OCI-LY3 (cell line): ENCODE data around the gene FAM237A.

Experiments
- H2AFZ ChIP-seq: fragments of 200-600, 300-600 bp; shearing (Covaris generic); 2 replicates; pipeline ENCODE4 v1.6.0; 2014; ENCODE audit warnings: antibody characterized with exemption, low read depth, low read length
- H3K27ac ChIP-seq: fragments of 200-600, 300-600 bp; sonication (generic); 2 replicates; pipeline ENCODE4 v1.5.1; 2014; ENCODE audit warnings: mild to moderate bottlenecking, low read length, moderate library complexity, mixed read lengths
- H3K27me3 ChIP-seq: fragments of 200-600, 300-600 bp; sonication (generic); 2 replicates; pipeline ENCODE4 v1.6.1; 2014; ENCODE audit warnings: low read depth, low read length, mixed read lengths
- H3K36me3 ChIP-seq: fragments of 200-600, 300-600 bp; sonication (generic); replicated peaks from 2 replicates; pipeline ENCODE3; 2014; ENCODE audit warnings: low read depth, low read length, mixed read lengths
- H3K4me1 ChIP-seq: fragments of 300-600, 200-600 bp; sonication (generic); 2 replicates; pipeline ENCODE4 v1.6.1; 2014; ENCODE audit warnings: low read length, mixed read lengths
- H3K4me2 ChIP-seq: fragments of 200-600, 300-600 bp; sonication (generic); 2 replicates; pipeline ENCODE4 v1.6.1; 2014; ENCODE audit warnings: low read length, mixed read lengths
- H3K4me3 ChIP-seq: fragments of 300-600, 200-600 bp; sonication (generic); 2 replicates; pipeline ENCODE4 v1.5.1; 2014; ENCODE audit warnings: antibody characterized with exemption, mild to moderate bottlenecking, low read length, moderate library complexity
- H3K79me2 ChIP-seq: fragments of 300-600, 200-600 bp; shearing (Covaris generic); 2 replicates; pipeline ENCODE4 v1.6.1; 2014; ENCODE audit warnings: mild to moderate bottlenecking, low read length, mixed read lengths
- H3K9ac ChIP-seq: fragments of 300-600, 200-600 bp; shearing (Covaris generic); 2 replicates; pipeline ENCODE4 v1.6.0; 2014; ENCODE audit warnings: mild to moderate bottlenecking, low read length, moderate library complexity
- H3K9me3 ChIP-seq: fragments of 200-600, 300-600 bp; shearing (Covaris generic); 2 replicates; pipeline ENCODE4 v1.6.1; 2014; ENCODE audit warnings: low read length, mixed read lengths; ENCODE audit not compliant: insufficient read depth
- H4K20me1 ChIP-seq: fragments of 200-600, 300-600 bp; sonication (generic); 2 replicates; pipeline ENCODE4 v1.6.1; 2016; ENCODE audit warnings: low read length, mixed read lengths; ENCODE audit not compliant: insufficient read depth
- CTCF ChIP-seq: fragments of 200-600, 300-600 bp; sonication (generic); IDR thresholded peaks from 2 replicates; pipeline ENCODE4 v1.5.1; 2014; ENCODE audit warnings: antibody characterized with exemption, low read length, low read depth
- EZH2phosphoT487 ChIP-seq: fragments of 200-600 bp; shearing (Covaris generic); IDR thresholded peaks from 2 replicates; pipeline ENCODE4 v1.6.1; 2018; ENCODE audit warnings: antibody characterized with exemption, mixed run types, low read depth

FAM237A gene

GRCh38 chr2:206696910-206697309, 54.6 kb downstream of the FAM237A start:
- Histone ChIP-seq H3K4me2 (no peak overlapping the region), H3K79me2 (no peaks in the 10 kb centered on the region), H2AFZ (no peak overlapping the region), H3K36me3 (no peaks in the 10 kb centered on the region), H3K4me3 (no peak overlapping the region), H4K20me1 (no peaks in the 10 kb centered on the region), H3K27me3 (peaks cover 44% of the 10 kb centered on the region), H3K9me3 (no peaks in the 10 kb centered on the region), H3K4me1 (no peaks in the 10 kb centered on the region), H3K27ac (no peak overlapping the region), H3K9ac (no peak overlapping the region)
- no peak for TF ChIP-seq EZH2phosphoT487
- no peak for TF ChIP-seq CTCF

GRCh38 chr2:206698811-206699210, 56.5 kb downstream of the FAM237A start:
- Histone ChIP-seq H3K27ac (no peak overlapping the region), H3K4me3 (no peak overlapping the region), H3K79me2 (no peaks in the 10 kb centered on the region), H2AFZ (no peak overlapping the region), H4K20me1 (no peaks in the 10 kb centered on the region), H3K4me2 (no peak overlapping the region), H3K9me3 (no peaks in the 10 kb centered on the region), H3K36me3 (no peaks in the 10 kb centered on the region), H3K4me1 (no peaks in the 10 kb centered on the region), H3K27me3 (peaks cover 55% of the 10 kb centered on the region), H3K9ac (no peak overlapping the region)
- no peak for TF ChIP-seq CTCF
- TF ChIP-seq EZH2phosphoT487 = no peak
